Activated naive CD8-positive, alpha-beta T cell treated with anti-CD3 and anti-CD28 coated beads, Interleukin-2, amount 50 U/mL, for 16 hours (primary cell): ENCODE data around the gene HNF4A.
"Not testable (repeated sequence)": the region's sequence is repeated elsewhere in the genome, so short reads cannot be mapped to it uniquely, and the experiment has no call there.

Experiments
- DNase-seq: peaks from one replicate; pipeline ENCODE4 v3.0.0-alpha.2; 2020; ENCODE audit warnings: low read depth, low spot score

Gene HNF4A

GRCh38 chr20:44355498-44356352 lies at the start of gene HNF4A:
Gene HNF4A, plus strand, starts transcription at chr20:44355699. Its CDS starts 106 bp downstream, at chr20:44355805.
- no peak for DNase-seq

GRCh38 chr20:44306927-44307326 lies 48.6 kb upstream of the HNF4A start:
- no peak for DNase-seq

DNA sequence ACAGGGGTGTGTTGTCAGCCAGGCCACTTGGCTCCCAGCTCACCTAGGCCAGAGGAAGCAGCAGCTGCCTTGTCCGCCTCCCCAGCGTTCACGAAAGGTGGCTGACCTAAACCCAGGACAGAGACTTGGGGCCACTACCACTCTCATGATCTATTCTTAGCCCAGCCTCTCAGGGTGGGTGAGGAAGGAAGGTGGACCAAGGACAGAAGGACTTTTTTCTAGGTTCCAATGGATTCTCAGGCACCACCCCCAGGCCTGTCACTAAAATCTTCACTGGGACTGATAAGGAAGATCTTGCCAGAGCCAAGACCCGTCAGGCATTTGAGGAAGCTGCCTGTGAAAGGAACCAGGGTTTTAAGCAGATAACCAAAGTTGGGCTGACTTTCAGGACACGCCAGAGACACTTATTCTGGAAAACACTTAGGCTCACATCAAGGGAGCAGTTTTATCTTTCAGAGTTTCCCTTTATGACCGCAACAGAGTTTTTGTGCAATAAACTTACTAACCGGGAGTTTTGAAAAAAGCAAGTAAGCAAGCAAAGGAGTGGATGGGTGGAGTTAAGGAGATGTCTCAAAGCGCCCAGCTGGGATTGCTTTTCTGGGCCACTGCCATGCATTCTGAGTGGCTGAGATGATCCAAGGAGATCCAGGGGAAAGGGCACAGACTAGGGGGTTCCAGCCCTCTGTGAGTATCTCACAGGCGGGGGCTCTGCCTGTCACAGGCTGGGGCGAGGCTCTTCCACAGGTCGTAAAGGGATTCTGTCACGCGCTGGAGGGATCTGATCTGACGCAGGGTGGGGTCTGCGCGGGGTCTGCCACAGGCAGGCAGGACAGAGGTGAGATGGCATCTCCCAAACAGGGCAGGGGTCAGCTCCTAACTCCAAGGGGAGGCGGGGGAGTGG lies 45.5 kb upstream of the HNF4A start:
- no peak for DNase-seq

GRCh38 chr20:44310664-44311639 lies 44.5 kb upstream of the HNF4A start, which contains the start of gene FITM2:
Gene FITM2, minus strand, starts transcription at chr20:44311202. Its CDS starts 54 bp downstream, at chr20:44311148.
- DNase-seq: peak; percentile 97

DNA sequence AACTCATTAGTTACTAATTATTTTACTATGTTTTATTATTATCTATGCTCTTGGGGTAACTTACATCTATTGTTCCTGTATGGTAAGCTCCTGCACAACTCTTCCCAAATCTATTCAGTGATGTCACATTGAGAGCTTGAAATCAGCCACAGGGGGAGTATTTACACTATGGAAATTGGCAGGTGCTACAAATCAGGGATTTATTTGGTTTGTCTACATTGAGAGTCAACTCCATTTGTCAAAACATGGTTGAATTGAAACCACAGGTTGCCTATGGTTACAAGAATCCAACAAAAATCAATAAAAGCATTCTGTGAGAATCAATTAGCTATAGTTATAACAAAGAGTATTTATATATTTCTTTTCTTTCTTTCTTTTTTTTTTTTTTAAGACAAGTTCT lies 40.6 kb upstream of the HNF4A start:
- no peak for DNase-seq

DNA sequence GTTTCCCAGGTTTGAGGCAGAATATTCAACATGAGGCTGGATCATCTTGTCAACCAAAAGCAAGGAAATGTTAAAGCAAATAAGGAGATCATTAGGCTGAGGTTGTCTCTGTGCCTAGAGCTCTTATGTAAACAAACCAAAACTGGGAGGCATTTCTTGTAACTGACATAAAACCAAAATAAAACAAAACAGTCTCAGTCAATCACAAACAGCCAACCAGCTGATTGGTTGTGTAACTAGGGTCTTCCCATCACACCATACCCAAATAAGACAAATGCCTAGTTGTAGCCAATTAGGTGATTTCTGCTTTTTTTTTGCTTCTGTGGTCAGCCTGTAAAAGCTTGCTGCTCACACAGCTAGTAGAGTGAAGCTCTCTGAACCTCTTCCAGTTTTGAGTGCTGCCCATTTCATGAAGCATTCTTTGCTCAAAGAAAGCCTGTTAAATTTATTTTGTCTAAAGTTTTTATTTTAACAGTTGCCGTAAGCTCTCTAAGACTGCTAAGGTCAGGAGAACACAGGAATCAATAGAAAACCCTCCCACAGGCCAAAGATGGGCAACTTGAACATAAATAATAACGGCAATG lies 35.6 kb upstream of the HNF4A start:
- no peak for DNase-seq

DNA sequence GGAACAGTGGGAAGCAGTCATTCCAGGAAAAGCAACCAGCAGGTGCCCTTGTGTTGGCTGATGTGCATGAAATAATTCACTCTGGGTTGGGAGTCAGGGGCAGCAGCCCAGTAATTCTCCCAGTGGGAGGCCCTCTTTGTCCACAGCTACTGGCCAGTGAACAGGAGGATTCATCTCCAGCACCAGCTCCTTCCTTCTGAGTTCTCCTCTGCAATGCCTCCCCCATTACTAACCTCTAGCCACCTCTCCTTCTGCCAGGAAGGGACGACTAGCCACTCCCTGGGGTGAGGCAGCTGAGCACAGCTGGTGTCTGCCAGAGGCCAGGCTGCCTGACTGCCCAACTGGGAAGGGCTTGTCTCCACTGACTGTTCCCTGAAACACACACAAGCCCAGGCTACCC lies 31.2 kb upstream of the HNF4A start:
- no peak for DNase-seq

- DNase-seq: no peak
Measured at GRCh38 chr20:44326391-44327159, 28.9 kb upstream of the HNF4A start.

GRCh38 chr20:44327748-44328147 lies 27.8 kb upstream of the HNF4A start:
- not testable (repeated sequence) for DNase-seq

DNA sequence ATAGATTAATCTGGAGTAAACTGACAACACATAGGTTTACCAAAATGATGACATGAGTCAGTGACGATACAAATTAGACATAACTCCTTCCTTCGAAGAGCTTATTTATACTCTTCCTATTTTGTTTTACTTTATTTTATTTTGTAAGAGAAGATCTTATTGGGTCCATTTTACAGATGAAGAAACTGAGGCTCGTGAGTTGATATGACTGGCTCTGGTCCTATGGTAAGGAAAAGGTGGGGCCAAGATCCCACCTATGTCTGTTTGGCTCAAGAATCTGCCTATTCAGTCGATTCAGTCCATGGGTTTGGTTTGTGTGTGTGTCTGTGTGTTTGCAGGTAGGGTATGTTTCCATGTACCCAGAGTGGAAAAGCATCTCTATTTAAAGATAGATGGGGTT lies 27.1 kb upstream of the HNF4A start:
- no peak for DNase-seq

GRCh38 chr20:44331201-44331600 lies 24.3 kb upstream of the HNF4A start:
- DNase-seq: no peak

GRCh38 chr20:44334306-44334705 lies 21.2 kb upstream of the HNF4A start:
- no peak for DNase-seq

- no peak for DNase-seq
Measured at GRCh38 chr20:44334709-44335108, 20.8 kb upstream of the HNF4A start.

- DNase-seq: no peak
Measured at GRCh38 chr20:44335675-44336074, 19.8 kb upstream of the HNF4A start.

DNA sequence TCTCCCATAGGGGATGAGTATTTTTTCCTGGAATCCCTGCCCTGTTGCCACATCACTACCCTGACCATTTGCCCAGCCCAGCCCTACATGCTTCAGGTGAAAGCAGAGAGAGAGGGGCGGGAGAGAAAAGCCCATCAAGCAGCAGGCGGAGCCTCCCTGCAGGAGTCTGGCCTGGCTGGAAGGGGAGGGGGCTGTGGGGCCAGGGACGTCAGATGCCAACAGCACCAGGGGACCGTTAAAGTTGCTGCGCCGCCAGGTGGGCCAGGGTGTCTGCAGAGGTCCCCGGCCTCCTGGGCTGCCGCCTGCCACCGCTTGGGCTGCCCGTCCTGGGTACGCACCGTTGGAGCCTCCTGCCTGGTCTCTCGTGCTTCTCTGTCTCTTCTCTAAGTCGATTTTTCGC lies 19.4 kb upstream of the HNF4A start:
- no peak for DNase-seq

GRCh38 chr20:44336725-44337380 lies 18.6 kb upstream of the HNF4A start, which contains the start of gene R3HDML:
Gene R3HDML, plus strand, starts transcription at chr20:44337043. Its CDS starts 115 bp downstream, at chr20:44337158.
- no peak for DNase-seq

- no peak for DNase-seq
Measured at GRCh38 chr20:44342248-44342647, 13.3 kb upstream of the HNF4A start.

DNA sequence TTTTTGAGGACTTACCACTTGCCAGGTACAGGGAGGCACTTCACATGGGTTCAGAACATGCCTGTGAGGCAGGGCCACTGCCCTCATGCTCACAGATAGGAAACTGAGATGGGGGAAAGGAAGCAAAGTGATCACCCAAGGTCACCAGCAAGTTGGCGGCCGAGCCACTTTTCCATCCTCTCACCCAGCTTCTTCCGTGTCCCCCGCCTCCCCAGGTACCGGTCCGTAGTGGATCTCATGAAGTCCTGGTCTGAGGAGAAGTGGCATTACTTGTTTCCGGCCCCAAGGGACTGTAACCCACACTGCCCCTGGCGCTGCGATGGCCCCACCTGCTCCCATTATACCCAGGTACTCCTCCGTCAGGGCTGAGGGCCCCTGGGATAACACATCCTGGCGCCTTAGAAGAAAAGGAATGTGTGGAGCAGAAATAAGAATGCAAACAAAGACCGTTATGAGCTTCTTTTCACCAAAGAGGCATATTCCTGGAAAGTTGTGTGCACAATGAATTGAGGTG lies 12.3 kb upstream of the HNF4A start:
- DNase-seq: no peak

DNA sequence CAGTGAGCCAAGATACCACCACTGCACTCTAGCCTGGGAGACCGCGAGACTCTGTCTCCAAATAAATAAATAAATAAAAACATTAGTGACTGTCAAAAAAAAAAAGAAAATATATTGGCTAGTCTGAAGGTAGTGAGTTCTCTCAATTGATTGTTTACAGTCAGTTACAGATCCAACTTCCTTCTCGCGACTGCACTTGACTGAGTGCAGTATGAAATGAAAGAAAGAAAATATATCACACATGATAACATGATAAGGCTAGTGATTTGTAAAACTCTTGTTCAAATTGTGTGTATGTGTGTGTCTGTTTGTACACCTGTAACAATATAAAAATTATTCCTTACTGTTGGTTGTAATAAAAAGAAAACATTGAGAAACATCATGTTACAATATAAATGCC lies 10.8 kb upstream of the HNF4A start:
- DNase-seq: no peak
